HG03039 (cell line): Measurements from ENCODE around the gene ZDHHC9.

Source experiments
- ATAC-seq: cut with Tn5 transposase; IDR thresholded peaks from one replicate; pipeline ENCODE4 v1.9.1; 2021; ENCODE audit warnings: mild to moderate bottlenecking, moderate library complexity; ENCODE audit not compliant: unreplicated experiment

The ZDHHC9 gene

DNA sequence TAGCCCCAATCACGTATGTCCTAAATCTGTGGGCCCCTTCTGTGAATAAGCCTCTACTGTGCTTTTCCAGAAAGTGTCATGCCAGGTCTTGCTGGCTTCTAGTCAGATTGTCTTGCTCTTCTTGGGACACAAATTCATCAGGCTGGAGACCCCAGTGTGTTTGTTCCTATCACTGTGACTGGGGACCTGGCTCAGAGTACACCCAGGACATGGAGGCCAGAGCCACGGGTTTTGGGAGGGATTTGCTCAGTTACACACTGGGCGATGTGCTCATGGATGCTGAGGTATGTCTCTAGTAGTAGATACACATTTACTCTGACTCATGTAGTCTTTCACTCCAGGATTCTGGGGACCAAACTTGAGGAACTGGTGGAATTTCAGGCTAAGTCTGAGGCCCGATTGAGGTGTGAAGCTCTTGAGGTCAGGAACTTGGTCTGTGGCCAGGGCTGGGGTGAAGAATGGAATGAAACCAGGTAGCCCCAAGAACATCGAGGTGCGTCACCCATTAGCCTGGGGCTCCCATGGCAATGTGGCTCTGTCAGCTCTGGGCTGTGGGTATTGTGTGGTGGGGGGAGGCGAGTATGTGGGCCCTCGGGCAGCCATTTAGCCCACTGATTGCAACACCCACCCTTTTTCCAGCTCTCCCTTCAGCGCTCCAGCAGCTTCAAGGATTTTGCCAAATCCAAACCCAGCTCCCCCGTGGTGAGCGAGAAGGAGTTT is 56.2 kb downstream of the ZDHHC9 start:
- no peak for ATAC-seq

DNA sequence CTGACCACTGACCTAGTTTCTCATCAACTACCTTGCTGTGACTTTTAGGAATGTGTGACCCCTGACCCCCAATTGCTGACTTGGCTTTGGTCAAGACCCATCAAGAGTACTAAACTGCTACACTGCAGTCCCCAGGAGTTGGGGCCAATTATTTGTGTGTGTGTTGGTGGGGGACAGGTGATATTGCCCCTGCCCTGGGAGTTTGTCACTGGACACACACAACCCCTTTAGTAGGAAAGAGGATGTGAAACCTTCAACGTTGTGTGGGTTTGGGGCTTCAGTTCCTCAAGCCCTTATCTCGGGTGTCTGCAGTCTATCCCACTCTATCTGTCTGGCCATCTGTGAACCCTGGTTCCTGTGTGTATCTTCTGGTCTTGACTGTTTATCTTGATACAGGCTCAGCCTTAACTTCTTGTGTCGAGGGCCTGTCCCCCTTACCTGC is 57.5 kb downstream of the ZDHHC9 start:
- ATAC-seq = peak; percentile 61

DNA sequence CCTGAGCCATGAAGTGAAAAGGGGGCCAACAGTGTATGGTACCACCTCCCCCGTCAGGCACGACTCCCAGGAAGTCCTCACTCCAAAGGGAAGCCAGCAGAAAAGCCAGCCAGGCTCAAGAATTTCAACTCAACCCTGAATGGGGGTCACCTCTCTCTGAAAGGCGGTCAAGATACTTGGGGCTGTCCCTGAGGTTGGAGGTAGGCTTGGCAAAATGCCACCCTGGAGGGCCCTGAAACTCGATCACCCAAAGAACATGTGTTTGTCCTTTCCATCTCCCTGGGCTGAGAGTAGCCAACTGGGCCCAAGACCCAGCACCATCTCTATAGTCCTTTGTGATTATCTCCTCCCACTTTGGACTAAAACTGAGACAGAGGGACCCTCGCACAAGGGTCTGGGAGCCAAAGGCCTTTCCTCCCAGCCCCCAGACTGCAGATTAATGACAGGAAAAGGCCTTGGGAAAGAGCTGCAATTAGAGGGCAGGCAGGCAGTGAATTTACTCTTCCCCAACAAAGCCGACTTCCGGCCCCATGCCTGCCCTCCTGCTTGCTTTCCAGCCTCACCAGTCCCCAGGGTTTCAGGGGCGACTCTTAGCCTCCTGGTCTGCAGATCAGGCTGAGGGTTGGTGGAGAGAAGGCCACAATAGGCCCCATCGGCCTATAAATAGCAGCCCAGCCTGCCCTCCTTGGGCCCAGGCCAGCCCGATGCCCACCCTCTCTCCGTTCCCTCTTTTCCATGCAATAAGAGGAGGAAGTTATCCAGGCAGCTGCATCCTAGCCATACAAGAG is 58.3 kb downstream of the ZDHHC9 start:
- no peak for ATAC-seq

DNA sequence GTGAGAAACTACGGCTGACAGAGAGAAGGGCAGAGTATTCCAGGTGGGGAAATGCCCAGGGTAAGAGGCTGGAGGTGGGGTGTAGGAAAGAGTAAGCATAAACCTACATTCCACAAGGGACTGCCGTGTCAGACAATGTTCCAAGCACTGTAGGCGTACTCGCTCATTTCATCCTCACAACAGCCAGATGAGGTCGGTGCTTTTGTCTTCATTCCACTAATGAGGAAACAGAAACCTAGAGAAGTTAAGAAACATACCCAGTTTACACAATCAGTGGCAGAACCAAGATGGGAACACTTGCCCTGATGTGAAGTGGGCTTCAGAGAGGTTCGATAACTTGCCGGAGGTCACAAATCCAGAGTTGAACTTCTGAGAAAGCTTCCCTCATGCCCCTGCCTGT is 59.3 kb downstream of the ZDHHC9 start:
- no peak for ATAC-seq

DNA sequence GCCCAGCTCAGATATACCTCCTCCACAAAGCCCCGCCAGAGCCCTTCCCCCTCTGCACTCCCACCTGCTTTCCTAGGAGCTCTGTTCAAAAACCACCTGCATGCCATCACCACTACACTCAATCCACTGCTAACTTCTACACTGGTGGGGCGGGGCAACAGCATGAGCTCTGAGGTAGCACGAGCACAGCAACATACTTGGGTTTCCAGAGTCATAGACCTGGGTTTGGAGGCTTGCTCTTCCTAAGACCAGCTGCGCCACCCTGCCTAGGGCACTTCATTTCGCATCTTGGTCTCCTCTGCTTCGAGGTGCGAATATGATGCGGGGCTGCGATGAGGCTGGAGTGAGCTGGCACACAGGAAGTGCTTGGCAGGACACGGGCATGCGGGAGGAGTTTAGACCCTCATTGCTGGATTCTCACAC is 60.4 kb downstream of the ZDHHC9 start:
- no peak for ATAC-seq

DNA sequence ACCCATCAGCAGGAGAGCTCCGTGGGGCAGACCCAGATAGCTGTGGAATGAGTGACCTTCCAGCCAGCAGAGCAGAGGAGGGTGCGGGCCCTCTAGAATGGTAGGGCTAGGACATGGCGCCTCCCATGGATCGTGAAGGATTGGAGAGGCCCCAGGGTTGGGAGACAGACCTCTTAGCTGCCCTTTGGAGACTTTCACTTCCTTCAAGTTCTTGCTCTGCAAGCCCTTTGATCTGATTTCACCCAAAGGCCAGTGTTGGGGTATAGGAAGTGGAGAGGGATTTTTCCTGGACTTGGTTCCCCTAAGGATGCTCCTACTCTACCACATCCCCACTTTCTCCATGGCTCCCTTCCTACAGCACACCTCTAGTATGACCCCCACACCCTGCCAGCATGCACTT is 61.0 kb downstream of the ZDHHC9 start:
- no peak for ATAC-seq

DNA sequence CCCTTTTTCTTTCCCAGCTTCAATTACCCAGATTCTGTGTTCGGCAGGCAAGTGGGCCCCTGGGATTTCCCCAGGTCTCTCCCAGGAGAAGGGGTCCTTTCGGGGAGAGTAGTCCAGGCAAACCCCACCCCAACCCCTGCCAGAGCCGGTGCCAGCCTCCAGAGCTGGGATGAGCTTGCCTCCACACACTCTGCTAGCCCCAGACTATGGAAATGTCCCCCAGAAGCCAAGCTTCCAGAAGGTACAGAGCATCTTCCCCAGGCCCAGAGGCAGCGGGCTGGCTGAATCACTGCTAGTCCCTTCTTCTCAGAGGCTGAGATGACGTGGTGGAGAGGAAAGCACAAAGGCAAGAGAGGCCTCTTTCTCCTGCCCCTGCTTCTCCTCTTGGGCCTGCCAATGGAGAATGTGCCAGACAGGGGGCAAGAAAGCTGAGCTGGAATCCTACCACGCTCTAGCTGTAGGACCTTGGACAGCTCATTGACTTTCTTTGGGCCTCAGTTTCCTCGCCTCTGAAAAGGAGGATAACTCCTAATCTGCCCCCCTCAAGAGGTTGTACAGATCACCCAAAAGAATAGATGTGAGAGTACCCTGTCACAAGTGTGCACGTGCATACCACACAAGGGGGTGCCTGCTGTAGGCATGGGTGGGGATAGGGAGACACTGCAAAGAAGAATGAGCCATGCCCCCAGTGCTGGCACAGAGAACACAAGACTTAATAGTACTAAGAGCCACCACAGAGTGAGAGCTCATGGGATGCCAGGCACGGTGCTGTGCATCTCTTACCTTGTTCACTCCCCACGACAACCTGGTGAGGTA is 61.8 kb downstream of the ZDHHC9 start:
- no peak for ATAC-seq

DNA sequence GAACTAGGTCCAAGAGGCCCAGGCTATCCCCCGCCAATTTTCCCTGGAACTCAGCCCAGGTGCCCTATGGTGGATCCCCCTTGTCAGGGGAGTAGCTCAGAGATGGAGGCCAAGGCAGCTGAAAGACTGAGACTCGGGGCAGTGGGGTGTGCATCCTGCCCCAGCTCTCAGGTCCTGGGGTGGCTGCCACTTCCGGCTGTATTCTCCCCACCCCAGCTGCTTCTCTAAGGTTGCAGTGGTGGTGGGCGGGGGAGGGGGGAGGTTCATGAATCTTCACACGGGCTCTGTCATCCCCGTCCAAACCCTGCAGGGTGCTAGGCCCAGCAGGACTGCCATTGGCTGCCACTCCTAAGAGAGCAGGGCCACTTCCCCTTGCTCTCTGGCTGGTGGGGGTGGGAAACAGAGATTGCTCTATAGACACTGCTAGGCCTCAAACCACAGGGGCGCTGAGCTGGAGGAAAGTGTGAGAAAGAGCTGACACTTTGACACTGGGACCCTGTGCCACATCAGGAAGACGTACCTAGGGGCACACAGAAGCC is 62.5 kb downstream of the ZDHHC9 start:
- ATAC-seq = peak; percentile 66

DNA sequence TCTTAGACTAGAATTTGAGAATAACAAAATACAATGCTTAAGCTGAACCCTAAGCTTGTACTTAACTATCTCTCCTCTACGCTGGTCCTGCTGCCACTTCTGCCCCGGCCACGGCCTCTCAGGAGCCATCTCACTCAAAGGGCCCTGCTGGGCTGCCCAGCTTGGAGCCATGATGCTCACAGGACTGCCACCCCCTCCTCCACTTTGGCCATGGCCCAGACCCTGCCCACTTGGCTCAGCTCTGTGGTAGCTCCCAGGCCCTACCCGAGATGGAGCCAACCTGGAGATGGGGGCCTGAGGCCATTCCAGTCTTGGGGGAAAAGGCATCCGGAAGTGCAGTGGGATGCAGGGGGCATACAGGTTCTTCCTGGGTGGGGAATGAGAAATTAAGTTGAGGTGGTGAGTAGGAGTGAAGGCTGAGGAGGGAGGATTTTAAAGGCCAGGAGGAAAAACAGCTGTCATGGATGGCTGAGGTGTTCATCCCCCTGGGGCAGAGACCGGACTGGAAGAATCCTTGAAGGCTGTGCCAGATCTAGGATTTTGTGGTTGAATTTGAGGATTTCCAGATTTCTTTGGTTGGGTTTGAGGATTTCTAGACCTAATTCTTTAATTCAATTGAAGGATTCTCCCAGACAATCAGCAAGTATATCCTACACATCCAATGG is 63.1 kb downstream of the ZDHHC9 start:
- no peak for ATAC-seq

DNA sequence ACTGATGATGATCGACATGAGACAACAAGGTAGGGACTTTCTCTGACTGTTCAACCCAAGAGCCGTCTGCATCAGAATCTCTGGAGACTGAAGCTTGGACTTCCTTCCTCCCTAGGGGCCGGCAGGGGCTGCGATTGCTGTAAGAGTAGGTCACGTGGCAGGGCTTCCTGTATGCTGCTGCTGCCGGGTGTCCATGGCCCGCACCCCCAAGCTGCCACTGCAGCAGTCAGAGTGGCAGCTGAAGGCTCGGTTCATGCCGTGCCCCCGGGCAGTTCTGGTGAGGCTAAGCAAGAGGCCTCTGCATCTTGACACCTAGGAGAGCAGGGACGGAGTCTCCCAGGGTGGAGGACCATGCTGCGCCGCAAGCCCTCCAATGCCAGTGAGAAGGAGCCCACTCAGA is 63.9 kb downstream of the ZDHHC9 start, which contains the start of gene SASH3:
Gene SASH3, plus strand, starts transcription at position 203 of the 400 bp plus-strand sequence. Its CDS starts 149 bp downstream, at position 352.
- ATAC-seq = no peak

DNA sequence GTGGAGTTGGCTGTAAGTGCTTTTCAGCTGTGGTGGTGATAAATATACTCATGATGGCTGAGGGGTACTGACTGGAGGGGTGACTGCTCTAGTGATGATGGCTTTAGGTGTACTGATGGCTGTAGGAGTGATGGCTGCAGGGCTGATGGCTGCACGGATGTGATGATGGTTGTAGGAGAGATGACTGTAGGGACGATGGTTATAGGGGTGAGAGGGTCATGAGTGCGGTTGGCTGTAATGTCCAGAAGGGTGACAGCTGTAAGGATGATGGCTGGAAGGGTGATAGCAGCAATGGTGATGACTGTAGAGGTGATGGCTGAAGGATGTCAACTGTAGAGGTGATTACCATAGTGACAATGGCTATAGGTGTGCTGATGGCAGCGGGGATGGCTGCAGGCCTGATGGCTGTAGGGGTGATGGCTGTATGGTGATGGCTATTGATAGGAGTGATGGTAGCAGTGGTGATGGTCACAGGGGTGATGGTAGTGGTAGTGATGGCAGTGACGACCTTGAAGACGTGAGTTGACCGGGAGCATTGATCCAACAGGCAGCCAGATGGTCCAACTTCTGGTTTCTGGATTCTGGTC is 64.5 kb downstream of the ZDHHC9 start:
- ATAC-seq = no peak

DNA sequence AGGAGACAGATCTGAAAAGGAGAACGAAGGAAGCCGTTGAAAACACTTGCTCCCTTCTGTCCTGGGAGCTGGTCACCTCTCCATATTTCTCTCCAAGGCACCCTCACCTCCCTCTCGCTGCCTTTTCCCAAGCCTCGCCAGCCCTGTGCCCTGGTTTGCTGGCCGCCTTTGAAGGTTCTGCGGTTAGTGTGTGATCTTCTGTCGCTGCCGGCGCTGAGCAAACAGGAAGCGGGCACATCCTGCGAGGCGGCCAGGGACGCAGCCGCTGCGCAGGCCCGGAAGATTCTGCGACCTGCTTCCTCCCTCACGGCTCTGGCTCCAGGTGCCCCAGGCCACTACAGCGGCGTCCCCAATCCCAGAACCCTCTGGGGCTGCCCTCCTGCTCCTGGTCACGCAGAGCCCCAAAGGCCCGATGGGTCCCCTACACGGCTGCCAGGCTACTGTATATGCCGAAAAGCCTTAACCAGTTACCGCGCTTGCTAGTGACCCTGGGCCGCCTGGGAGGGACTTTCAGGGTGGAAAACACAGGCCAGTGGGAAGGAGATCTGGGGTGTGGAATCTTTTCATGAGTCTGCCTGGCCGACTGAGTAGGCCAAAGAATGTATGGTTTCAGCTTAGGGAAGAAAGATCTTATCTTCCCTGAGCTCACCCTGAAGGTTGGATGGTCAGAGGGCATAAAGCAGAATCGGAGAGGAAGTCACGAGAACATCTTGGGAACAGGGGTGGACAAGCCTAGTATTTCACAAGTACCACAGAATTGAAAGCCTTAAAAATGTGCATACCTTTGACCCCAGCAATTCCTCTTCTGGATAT is 66.3 kb downstream of the ZDHHC9 start:
- peak; percentile 26 for ATAC-seq

DNA sequence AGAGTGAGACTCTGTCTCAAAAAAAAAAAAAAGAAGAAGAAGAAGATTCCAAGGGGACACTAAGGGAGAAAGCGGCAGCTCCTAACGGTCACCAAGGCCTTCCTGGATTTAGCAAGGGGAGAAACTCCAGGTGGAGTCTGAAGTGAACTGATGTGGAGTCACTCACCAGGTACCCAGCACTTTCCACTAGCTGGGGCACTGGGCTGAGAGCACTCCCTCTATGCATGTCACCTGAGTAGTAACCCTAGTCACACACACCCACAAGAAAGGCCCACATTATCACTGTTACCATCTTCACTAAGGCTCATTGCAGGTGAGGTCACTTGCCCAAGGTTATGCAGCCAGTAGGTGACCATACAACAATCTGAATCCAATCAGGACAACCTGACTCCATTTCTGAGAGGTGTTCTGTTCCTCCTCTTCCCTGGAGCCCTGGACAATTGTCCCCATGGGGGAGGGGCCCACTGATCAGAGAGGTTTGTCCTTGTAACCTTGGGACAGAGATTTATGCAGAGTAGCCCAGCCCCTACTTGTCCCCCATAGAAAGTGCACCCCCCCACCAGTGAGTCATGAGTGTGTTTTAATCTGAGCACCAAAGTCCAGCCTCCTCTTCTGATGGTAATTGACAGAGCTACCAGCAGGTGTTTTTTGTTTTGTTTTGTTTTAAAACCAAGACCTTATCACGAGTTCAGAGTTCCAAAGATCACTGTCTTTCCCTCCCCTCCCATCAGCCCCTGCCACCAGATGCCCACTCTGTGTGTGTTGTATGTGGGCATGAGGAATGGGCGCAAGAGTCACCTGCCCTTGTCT is 69.8 kb downstream of the ZDHHC9 start:
- ATAC-seq = no peak

DNA sequence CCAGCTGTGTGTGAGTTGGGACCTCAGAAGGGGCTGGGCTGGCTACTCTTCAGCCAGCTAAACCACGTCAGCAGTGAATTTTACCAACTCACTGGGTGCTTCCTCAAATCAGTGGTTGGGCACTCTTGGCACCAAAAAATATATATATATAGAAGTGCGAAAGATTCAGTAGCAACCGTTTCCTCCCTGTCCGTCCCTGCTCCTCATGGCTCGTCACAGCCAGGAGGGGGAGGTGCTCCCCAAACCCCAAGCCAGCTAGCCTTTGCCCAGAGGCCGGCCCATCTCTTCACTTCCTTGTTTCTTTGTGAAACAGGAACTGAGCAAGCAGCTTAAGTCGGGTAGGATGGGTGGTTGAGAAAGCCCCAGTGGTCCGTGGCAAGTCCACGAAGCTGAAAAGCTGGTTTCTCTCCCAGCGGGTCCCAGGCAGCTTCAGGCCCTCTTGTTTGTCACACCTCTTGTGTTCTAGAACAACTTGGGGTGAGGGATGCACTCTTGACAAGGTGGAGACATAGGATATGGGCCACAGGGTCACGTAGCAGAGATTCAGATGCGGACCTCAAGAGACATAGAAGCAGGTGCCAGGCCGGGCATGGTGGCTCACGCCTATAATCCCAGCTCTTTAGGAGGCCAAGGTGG is 70.8 kb downstream of the ZDHHC9 start:
- peak; percentile 72 for ATAC-seq

DNA sequence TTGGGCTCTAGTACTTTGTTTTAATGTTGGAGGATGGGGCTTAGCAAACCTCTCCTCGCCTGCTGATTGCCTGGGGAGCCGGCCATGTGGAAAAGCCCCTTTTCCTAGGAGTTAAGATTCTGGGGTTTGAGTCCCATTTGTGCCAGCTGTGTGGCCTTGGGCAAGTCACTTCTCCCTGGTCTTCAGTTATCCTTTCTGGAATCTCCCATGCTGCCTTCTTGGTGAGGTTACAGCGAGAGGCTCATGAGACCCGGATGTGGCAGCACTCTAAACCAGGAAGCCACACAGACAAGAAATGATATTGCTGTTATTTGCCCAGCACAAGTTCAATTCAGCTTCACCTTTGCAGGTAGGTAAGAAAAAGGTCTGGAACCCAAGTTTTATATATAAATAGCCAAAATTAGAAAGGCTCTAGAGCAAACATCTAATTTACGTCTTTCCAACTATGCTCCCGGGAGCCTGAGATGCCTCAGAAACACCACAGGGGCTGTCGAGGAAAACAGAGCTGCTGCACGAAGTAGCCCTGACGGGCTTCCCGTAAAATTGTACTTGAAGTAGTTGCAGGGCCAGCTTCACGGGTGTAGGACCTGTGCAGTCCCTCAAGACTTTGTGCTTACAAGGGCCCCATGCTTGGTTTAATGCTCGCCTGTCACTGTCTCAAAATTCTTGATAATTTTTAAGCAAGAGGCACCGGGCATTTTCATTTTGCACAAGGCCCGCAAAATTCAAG is 72.3 kb downstream of the ZDHHC9 start:
- ATAC-seq = no peak

DNA sequence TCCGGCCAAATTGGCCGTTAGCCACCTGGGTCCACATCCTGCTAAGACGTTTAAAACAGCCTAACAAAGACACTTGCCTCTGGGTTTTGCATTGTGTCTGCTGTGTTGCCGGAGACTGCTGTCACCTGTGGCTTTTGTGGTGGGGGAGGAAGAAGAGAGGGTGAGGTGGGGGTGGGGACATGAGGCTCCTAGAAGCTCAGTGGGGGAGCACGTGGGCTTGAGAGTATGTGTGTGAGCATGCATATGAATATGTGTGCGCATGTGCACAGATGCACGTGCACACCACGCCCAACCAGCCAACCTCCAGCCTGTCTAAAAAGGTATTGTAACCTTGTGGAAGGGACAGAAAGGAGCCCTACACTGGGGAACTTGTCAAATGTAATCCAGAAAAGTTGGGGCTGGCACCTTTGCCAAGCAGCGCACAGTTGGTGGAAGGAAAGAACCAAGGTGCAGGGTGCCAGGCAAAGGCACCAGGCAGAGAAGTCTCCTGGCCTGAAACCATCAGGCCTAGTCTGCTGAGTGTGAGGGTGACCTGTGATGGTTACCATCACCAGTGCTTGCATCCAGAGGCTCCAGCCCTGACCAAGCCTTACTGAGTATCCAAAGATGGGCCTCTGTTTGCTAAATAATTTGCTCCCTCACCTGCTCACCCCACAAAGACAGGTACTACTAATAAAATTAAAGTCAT is 74.1 kb downstream of the ZDHHC9 start:
- ATAC-seq = peak; percentile 50
